GM19238 (cell line): ENCODE results near the gene CHN2.
"Not testable (repeated sequence)": the region's sequence is repeated elsewhere in the genome, so short reads cannot be mapped to it uniquely, and the experiment has no call there.

Experiments
- DNase-seq: peaks from one replicate; pipeline ENCODE4 v3.0.0; 2011; ENCODE audit warnings: low spot score; ENCODE audit not compliant: insufficient read length

CHN2 gene

GRCh38 chr7:29486191-29486700 is 291.7 kb downstream of the CHN2 start:
- no peak for DNase-seq

- DNase-seq: no peak
Observed at GRCh38 chr7:29487424-29487823, 292.8 kb downstream of the CHN2 start.

GRCh38 chr7:29488203-29488970 is 293.8 kb downstream of the CHN2 start:
- DNase-seq: no peak

GRCh38 chr7:29488977-29489376 is 294.4 kb downstream of the CHN2 start:
- DNase-seq: no peak

- DNase-seq: no peak
Observed at GRCh38 chr7:29490094-29490607, 295.6 kb downstream of the CHN2 start.

GRCh38 chr7:29494350-29494749 is 299.8 kb downstream of the CHN2 start:
- no peak for DNase-seq

- DNase-seq: no peak
Observed at GRCh38 chr7:29495653-29496052, 301.1 kb downstream of the CHN2 start.

GRCh38 chr7:29496355-29497020 is 301.9 kb downstream of the CHN2 start:
- DNase-seq: no peak

- DNase-seq: no peak
Observed at GRCh38 chr7:29499932-29500331, 305.4 kb downstream of the CHN2 start.

GRCh38 chr7:29500719-29501118 is 306.1 kb downstream of the CHN2 start:
- DNase-seq: no peak

GRCh38 chr7:29502133-29502532 is 307.6 kb downstream of the CHN2 start:
- no peak for DNase-seq

GRCh38 chr7:29505931-29506330 is 311.4 kb downstream of the CHN2 start:
- DNase-seq: no peak

- DNase-seq: no peak
Observed at GRCh38 chr7:29508608-29509007, 314.0 kb downstream of the CHN2 start.

GRCh38 chr7:29510028-29510427 is 315.5 kb downstream of the CHN2 start:
- no peak for DNase-seq

- no peak for DNase-seq
Observed at GRCh38 chr7:29511337-29511736, 316.8 kb downstream of the CHN2 start.

GRCh38 chr7:29511851-29512250 is 317.3 kb downstream of the CHN2 start:
- DNase-seq: no peak

- no peak for DNase-seq
Observed at GRCh38 chr7:29516491-29516890, 321.9 kb downstream of the CHN2 start.

GRCh38 chr7:29518616-29519015 is 324.0 kb downstream of the CHN2 start:
- DNase-seq: no peak

- DNase-seq: no peak
Observed at GRCh38 chr7:29523728-29524127, 329.2 kb downstream of the CHN2 start.

- DNase-seq: no peak
Observed at GRCh38 chr7:29527505-29528108, 333.0 kb downstream of the CHN2 start.

- DNase-seq: not testable (repeated sequence)
Observed at GRCh38 chr7:29528526-29528925, 334.0 kb downstream of the CHN2 start.
